Esophagus squamous epithelium (tissue), 4 donors: ENCODE data around the gene ELOVL4.

ENCODE experiments used
- POLR2A ChIP-seq, 4 donors: fragments of 450-650 bp; IDR thresholded peaks; one replicate each; pipeline ENCODE4 v1.6.1; 2017; ENCODE audit warnings: antibody characterized with exemption in 4 of 4, mild to moderate bottlenecking in 4 of 4, moderate library complexity in 3 of 4
- TF ChIP-seq, protein P1 (sequence below), 6 experiments: fragments of 450-650 bp in 4 of 6; fragments of 200-600 bp in 2 of 6; sonication (generic) in 2 of 6; IDR thresholded peaks; one replicate each; pipeline ENCODE4 v1.5.1; 2016 to 2019; ENCODE audit warnings: antibody characterized with exemption in 6 of 6, mild to moderate bottlenecking in 4 of 6, moderate library complexity in 4 of 6

DNA sequence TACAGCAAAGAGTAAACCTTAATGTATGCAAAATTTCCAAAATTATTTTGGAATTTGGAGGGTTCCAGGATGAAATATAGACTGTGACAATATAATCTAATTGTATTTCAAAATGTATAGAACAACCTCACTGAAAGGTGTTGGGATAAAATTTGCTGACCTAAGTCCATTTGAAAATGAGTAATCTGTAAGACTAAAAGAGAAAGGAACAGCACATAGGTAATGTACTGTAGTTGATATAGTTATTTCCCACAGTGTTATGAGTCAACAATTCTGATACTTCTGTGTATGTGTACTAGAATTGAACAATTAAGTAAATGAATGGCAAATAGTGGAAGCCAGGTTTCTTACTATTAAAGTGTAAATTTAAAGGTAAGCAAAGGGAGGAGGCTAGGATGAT, 23.8 kb upstream of the ELOVL4 start:
- no peak for TF ChIP-seq POLR2A (IDR thresholded peaks at IDR 0.05)
- TF ChIP-seq, protein P1, sequence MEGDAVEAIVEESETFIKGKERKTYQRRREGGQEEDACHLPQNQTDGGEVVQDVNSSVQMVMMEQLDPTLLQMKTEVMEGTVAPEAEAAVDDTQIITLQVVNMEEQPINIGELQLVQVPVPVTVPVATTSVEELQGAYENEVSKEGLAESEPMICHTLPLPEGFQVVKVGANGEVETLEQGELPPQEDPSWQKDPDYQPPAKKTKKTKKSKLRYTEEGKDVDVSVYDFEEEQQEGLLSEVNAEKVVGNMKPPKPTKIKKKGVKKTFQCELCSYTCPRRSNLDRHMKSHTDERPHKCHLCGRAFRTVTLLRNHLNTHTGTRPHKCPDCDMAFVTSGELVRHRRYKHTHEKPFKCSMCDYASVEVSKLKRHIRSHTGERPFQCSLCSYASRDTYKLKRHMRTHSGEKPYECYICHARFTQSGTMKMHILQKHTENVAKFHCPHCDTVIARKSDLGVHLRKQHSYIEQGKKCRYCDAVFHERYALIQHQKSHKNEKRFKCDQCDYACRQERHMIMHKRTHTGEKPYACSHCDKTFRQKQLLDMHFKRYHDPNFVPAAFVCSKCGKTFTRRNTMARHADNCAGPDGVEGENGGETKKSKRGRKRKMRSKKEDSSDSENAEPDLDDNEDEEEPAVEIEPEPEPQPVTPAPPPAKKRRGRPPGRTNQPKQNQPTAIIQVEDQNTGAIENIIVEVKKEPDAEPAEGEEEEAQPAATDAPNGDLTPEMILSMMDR (IDR thresholded peaks at IDR 0.05): no peak
